GM12874 (cell line): ENCODE results near the gene CABP5.

Source experiments
- TF ChIP-seq, protein P1 (sequence below): IDR thresholded peaks from 2 replicates; pipeline ENCODE4 v1.5.1; 2011; ENCODE audit warnings: low read depth, mild to moderate bottlenecking, control low read depth, low read length, moderate library complexity; ENCODE audit not compliant: insufficient read depth

Gene CABP5

DNA sequence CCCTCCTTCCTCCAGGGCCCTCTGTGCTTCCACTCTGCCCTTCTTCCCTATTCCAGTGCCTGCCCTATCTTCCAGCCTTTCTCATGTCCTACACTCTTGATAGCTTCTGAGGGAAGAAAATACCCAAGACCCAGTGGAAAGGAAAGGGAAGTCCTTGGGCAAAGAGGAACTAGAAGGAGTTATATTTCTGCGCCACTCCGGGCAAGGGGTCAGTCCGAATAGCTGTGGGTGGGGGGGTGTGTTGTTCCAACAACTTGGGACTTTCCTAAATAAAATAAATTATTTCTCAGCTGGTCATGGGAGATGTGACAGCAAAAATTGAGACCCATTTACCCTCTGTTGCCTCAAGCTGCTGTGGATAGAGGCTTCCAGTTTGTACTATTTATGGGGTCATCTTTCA, 23.2 kb downstream of the CABP5 start:
- TF ChIP-seq, protein P1, sequence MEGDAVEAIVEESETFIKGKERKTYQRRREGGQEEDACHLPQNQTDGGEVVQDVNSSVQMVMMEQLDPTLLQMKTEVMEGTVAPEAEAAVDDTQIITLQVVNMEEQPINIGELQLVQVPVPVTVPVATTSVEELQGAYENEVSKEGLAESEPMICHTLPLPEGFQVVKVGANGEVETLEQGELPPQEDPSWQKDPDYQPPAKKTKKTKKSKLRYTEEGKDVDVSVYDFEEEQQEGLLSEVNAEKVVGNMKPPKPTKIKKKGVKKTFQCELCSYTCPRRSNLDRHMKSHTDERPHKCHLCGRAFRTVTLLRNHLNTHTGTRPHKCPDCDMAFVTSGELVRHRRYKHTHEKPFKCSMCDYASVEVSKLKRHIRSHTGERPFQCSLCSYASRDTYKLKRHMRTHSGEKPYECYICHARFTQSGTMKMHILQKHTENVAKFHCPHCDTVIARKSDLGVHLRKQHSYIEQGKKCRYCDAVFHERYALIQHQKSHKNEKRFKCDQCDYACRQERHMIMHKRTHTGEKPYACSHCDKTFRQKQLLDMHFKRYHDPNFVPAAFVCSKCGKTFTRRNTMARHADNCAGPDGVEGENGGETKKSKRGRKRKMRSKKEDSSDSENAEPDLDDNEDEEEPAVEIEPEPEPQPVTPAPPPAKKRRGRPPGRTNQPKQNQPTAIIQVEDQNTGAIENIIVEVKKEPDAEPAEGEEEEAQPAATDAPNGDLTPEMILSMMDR: no peak

DNA sequence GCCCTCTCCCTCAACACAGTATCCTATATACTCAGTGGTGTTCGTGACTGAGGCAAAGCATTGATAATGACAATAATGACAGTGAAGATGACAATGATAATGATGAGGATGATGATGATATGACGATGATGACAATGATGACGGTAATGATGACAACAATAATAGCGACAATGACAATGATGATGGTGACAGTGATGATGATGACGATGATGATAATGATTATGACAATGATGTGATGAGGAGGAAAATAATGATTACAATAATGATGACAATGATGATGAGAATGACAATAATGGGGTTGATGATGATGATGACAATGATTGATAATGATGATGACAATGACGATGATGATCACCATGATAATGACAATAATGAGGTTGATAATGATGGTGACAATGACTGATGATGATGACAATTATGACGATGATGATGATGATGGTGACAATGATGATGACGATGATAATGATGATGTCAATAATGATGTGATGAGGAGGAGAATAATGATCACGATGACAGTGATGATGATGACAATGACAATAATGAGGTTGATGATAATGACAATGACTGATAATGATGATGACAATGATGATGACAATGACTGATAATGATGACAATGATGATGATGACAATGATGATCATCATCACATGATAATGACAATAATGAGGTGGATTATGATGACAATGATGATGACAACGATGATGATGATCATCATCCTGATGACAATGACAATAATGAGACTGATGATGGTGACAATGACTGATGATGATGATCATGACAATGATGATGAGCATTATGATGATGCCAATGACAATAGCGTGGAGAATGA, 32.7 kb downstream of the CABP5 start:
- TF ChIP-seq, protein P1: no peak

DNA sequence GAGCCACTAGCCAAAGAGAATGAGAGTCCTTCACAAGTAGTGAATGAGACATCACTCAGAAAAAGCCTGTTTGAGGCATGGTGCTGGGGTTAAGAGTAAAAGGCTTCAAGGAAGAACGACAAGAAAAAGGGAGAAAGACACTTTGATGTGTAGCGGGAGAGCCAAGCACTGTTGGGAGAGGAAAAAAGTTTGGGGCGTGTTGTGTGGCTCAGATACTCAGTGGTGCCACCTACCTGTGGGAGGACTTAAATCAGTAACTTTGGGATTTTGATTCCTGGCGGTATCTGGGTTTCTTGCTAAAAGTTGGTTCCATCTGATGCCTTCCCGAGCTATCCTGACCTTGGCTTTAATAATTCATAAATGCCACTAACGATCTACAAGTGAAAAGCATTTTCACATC, 37.1 kb downstream of the CABP5 start:
- TF ChIP-seq, protein P1: peak; percentile 26; the same call in 1 of the 2 replicates

DNA sequence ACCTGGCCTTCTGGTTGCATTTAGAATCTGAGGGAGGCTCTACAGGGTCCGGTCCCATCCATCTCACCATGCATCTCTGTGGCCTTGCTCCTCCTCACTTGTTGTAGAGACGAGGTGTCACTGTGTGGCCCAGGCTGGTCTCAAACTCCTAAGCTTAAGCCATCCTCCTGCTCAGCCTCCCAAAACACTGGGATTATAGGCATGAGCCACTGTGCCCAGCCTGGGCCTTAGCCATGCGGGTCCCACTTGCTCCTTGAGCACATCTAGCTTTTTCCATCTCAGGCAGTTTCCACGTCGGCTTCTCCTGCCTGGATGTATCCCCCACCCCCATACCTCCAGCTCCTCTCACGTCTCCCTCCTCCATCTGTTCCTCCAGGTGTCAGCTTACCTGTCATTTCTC, 39.6 kb downstream of the CABP5 start:
- TF ChIP-seq, protein P1: no peak

DNA sequence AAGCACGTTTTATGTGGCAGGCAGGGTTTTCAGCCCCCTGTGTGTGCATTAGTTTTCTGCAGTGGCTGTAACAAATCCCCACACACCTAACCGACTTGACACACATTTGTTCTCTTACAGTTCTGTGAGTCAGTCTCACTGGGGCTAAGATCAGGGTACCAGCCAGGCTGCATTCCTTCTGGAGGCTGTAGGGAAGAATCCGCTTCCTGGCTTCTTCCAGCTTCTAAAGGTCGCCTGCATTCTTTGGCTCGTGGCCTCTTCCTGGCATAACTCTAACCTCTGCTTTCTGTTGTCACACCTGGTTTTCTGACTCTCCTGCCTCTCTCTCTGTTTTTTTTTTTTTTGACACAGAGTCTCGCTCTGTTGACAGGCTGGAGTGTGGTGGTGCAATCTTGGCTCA, 43.0 kb downstream of the CABP5 start:
- TF ChIP-seq, protein P1: no peak

DNA sequence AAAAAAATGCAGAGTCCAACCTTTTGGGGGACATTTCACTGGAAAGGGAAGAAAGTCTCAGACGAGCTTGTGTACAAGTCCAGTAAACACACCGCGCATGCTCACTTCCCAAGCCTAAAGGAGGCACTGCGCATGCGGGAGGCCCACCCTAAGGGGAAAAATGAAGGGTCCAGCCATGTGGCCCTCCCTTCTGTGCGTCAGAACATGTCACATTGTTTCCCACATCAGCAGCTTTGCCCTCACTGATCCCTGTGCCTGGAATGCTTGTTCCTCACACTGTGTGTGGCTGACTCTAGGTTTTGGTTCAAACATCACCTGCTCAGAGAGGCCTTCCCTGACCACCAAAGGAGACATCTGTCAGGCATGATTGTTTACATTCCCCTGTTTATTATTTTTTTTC, 45.1 kb downstream of the CABP5 start:
- TF ChIP-seq, protein P1: no peak

DNA sequence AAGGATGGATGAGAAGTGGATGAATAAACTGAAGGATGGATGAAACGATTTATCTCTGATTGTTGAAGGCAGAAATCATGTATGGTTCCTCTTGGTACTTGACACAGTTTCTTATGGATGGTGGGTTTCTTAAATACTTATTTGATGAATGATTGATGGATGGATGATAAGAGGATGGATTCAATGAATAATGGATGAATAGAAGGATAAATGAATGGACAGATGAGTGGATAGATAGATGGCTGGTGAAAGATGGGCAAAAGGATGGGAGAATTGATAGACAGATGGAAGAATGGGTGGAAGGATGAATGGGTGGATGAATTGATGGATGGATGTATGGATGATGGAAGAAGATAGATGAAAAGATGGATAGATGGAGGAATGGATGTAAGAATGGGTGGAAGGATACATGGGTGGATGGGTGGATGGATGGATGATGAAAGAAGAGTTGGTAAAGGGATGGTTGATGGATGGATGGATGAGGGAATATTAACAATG, 47.6 kb downstream of the CABP5 start:
- TF ChIP-seq, protein P1: no peak
